ENCODE measurements around the gene XXYLT1. TPM values are rescaled to one million over a fixed set of nuclear protein-coding genes. Genes with fewer than 3 reads are reported as not detected.

XXYLT1 gene
- polyA plus RNA-seq, 2 of the 4 experiments (the other 2 are of a cell fraction): 11.9 to 12.0 TPM

DNA sequence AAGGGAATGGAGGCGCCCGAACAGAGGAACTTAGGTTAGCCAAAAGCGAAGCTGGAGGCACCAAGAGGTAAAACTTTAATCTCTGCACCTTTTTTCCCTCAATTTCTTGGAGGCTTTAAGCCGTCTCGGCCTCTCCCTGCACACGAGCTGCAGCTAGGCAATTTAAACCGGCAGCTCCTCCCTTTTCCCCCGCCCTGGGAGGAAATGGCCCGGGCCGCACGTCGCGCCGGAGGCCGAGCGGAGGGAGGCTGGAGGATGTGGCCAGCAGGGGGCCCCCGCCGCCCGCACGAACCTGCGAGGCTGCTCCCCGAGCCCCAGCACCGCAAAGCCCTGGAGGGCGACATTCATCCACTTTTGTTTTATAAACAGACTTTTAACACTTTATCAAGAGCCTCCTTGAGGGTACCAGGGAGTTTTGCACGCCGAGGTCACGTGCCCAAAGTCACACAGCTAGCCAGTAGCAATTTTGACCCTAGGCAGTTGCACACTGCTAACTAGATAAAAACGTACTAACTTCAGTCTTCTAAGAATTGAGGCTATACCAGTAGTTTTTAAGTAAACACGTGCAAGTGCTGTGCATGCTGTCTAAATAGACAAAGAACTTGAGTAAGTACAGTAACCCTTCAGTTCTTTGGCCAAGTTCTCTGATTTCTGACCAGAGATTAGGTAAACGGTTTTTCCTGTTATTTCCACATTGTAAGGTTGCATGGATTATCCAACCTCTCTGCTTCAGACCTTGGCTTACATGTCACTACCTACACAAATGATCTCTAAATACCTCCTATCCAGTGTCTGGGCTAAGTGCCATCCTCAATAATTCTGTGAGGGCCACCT, 668 bp upstream of the XXYLT1 start (continued):
- TF ChIP-seq FOSL2 (IDR thresholded peaks at IDR 0.05) (no peak), FOSL2 (CRISPR knock-in tag; IDR thresholded peaks at IDR 0.05) (no peak), FOSB (CRISPR knock-in tag; IDR thresholded peaks at IDR 0.05) (0 out of 2 replicates have a peak, but pooled peaks have one; percentile 48), CBX2 (IDR thresholded peaks at IDR 0.05; ENCODE audit: borderline replicate concordance, low read depth) (no peak), RNF2 (IDR thresholded peaks at IDR 0.05; ENCODE audit: borderline replicate concordance, low read depth) (no peak), GATA3 (IDR thresholded peaks at IDR 0.05; ENCODE audit: borderline replicate concordance) (no peak), ZC3H11A (IDR thresholded peaks at IDR 0.05) (no peak), PHF8 (IDR thresholded peaks at IDR 0.05; ENCODE audit: borderline replicate concordance, low read depth) (no peak), EHMT2 (IDR thresholded peaks at IDR 0.05; ENCODE audit: low read depth) (no peak), EHF (CRISPR knock-in tag; IDR thresholded peaks at IDR 0.05) (no peak), RFX5 (IDR thresholded peaks at IDR 0.05) (no peak), ZSCAN20 (CRISPR knock-in tag; IDR thresholded peaks at IDR 0.05) (no peak), RARB (CRISPR knock-in tag; IDR thresholded peaks at IDR 0.05) (no peak), NFE2L2 (conservative IDR thresholded peaks at IDR 0.05; ENCODE audit: low read length) (no peak), CHD2 (IDR thresholded peaks at IDR 0.05; ENCODE audit: low read length, partially characterized antibody) (no peak), POLR2AphosphoS2 (conservative IDR thresholded peaks at IDR 0.05; ENCODE audit: low read length) (no peak), POLR2A (IDR thresholded peaks at IDR 0.05; ENCODE audit: low read length) (no peak; the same call in 1 of the 2 replicates), MAFK (IDR thresholded peaks at IDR 0.05; ENCODE audit: partially characterized antibody) (no peak), NPAS2 (CRISPR knock-in tag; IDR thresholded peaks at IDR 0.05; ENCODE audit: borderline replicate concordance) (no peak), JUN (IDR thresholded peaks at IDR 0.05) (no peak), NR3C1 (IDR thresholded peaks at IDR 0.05) (no peak), JUNB (IDR thresholded peaks at IDR 0.05) (no peak), KDM1A (IDR thresholded peaks at IDR 0.05; ENCODE audit: low read depth) (no peak), RAD21 (conservative IDR thresholded peaks at IDR 0.05 in 1 of 2, IDR thresholded peaks at IDR 0.05 in 1 of 2) (peak; percentile 83 to 97), HEYL (CRISPR knock-in tag; IDR thresholded peaks at IDR 0.05) (no peak), CEBPB (IDR thresholded peaks at IDR 0.05) (no peak), EP300 (IDR thresholded peaks at IDR 0.05) (no peak), HOXA7 (CRISPR knock-in tag; IDR thresholded peaks at IDR 0.05) (no peak), TP53 (CRISPR knock-in tag; IDR thresholded peaks at IDR 0.05) (no peak), ESRRA (IDR thresholded peaks at IDR 0.05; ENCODE audit: borderline replicate concordance, low read length) (no peak), TFCP2L1 (CRISPR knock-in tag; IDR thresholded peaks at IDR 0.05) (no peak), MAZ (IDR thresholded peaks at IDR 0.05; ENCODE audit: borderline replicate concordance, low read depth, low read length) (no peak)
- TF ChIP-seq, protein P1, sequence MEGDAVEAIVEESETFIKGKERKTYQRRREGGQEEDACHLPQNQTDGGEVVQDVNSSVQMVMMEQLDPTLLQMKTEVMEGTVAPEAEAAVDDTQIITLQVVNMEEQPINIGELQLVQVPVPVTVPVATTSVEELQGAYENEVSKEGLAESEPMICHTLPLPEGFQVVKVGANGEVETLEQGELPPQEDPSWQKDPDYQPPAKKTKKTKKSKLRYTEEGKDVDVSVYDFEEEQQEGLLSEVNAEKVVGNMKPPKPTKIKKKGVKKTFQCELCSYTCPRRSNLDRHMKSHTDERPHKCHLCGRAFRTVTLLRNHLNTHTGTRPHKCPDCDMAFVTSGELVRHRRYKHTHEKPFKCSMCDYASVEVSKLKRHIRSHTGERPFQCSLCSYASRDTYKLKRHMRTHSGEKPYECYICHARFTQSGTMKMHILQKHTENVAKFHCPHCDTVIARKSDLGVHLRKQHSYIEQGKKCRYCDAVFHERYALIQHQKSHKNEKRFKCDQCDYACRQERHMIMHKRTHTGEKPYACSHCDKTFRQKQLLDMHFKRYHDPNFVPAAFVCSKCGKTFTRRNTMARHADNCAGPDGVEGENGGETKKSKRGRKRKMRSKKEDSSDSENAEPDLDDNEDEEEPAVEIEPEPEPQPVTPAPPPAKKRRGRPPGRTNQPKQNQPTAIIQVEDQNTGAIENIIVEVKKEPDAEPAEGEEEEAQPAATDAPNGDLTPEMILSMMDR (IDR thresholded peaks at IDR 0.05): peak; percentile 93
- TF ChIP-seq, protein P2, sequence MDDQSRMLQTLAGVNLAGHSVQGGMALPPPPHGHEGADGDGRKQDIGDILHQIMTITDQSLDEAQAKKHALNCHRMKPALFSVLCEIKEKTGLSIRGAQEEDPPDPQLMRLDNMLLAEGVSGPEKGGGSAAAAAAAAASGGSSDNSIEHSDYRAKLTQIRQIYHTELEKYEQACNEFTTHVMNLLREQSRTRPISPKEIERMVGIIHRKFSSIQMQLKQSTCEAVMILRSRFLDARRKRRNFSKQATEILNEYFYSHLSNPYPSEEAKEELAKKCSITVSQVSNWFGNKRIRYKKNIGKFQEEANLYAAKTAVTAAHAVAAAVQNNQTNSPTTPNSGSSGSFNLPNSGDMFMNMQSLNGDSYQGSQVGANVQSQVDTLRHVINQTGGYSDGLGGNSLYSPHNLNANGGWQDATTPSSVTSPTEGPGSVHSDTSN (IDR thresholded peaks at IDR 0.05): no peak
- TF ChIP-seq, protein P3, sequence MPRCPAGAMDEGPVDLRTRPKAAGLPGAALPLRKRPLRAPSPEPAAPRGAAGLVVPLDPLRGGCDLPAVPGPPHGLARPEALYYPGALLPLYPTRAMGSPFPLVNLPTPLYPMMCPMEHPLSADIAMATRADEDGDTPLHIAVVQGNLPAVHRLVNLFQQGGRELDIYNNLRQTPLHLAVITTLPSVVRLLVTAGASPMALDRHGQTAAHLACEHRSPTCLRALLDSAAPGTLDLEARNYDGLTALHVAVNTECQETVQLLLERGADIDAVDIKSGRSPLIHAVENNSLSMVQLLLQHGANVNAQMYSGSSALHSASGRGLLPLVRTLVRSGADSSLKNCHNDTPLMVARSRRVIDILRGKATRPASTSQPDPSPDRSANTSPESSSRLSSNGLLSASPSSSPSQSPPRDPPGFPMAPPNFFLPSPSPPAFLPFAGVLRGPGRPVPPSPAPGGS (IDR thresholded peaks at IDR 0.05): no peak
- TF ChIP-seq, protein P4, sequence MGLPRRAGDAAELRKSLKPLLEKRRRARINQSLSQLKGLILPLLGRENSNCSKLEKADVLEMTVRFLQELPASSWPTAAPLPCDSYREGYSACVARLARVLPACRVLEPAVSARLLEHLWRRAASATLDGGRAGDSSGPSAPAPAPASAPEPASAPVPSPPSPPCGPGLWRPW (IDR thresholded peaks at IDR 0.05): no peak
- TF ChIP-seq, protein P5, sequence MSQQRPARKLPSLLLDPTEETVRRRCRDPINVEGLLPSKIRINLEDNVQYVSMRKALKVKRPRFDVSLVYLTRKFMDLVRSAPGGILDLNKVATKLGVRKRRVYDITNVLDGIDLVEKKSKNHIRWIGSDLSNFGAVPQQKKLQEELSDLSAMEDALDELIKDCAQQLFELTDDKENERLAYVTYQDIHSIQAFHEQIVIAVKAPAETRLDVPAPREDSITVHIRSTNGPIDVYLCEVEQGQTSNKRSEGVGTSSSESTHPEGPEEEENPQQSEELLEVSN (IDR thresholded peaks at IDR 0.05; ENCODE audit: borderline replicate concordance, low read depth): 0 out of 2 replicates have a peak, but pooled peaks have one; percentile 54
- TF ChIP-seq, protein P6, sequence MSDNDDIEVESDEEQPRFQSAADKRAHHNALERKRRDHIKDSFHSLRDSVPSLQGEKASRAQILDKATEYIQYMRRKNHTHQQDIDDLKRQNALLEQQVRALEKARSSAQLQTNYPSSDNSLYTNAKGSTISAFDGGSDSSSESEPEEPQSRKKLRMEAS (IDR thresholded peaks at IDR 0.05): peak; percentile 61; the same call in 1 of the 2 replicates
- TF ChIP-seq, protein P7, sequence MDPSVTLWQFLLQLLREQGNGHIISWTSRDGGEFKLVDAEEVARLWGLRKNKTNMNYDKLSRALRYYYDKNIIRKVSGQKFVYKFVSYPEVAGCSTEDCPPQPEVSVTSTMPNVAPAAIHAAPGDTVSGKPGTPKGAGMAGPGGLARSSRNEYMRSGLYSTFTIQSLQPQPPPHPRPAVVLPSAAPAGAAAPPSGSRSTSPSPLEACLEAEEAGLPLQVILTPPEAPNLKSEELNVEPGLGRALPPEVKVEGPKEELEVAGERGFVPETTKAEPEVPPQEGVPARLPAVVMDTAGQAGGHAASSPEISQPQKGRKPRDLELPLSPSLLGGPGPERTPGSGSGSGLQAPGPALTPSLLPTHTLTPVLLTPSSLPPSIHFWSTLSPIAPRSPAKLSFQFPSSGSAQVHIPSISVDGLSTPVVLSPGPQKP (IDR thresholded peaks at IDR 0.05; ENCODE audit: low read depth, low read length): no peak

All from A549 (cell line).